Liver (tissue), 9 donors: ENCODE measurements around the gene TNC. TPM values are rescaled to one million over a fixed set of nuclear protein-coding genes. Genes with fewer than 3 reads are reported as not detected.

Experiments used
- DNase-seq: peaks from one replicate; pipeline ENCODE4 v3.0.0-alpha.2; 2017; ENCODE audit warnings: low spot score
- H3K27ac ChIP-seq, 2 donors: one replicate each; pipeline ENCODE4 v1.7.0; 2013; ENCODE audit warnings: inconsistent platforms in 2 of 2, low read length in 2 of 2, control low read depth in 1 of 2, low read depth in 1 of 2, mild to moderate bottlenecking in 1 of 2
- H3K27me3 ChIP-seq, 4 donors: one replicate each; pipeline versions ENCODE4 v1.6.1 to v1.7.0; 2013; ENCODE audit warnings: low read length in 3 of 4, inconsistent platforms in 1 of 4, mild to moderate bottlenecking in 1 of 4, moderate library complexity in 1 of 4; ENCODE audit not compliant: control insufficient read depth in 4 of 4, insufficient read depth in 4 of 4
- H3K36me3 ChIP-seq, 4 donors: one replicate each; pipeline versions ENCODE4 v1.6.1 to v1.7.0; 2013; ENCODE audit warnings: low read length in 3 of 4, mild to moderate bottlenecking in 3 of 4, low read depth in 1 of 4, moderate library complexity in 1 of 4; ENCODE audit not compliant: control insufficient read depth in 4 of 4, insufficient read depth in 3 of 4
- H3K4me1 ChIP-seq, 4 donors: one replicate each; pipeline versions ENCODE4 v1.6.1 to v1.7.0; 2013; ENCODE audit warnings: low read length in 3 of 4, mild to moderate bottlenecking in 3 of 4, moderate library complexity in 1 of 4; ENCODE audit not compliant: control insufficient read depth in 4 of 4, insufficient read depth in 4 of 4
- H3K4me3 ChIP-seq, 3 donors: one replicate each; pipeline versions ENCODE4 v1.6.1 to v1.7.0; 2013; ENCODE audit warnings: low read length in 3 of 3, control low read depth in 1 of 3, low read depth in 1 of 3, mild to moderate bottlenecking in 1 of 3
- H3K9ac ChIP-seq, 2 donors: one replicate each; pipeline ENCODE4 v1.7.0; 2013; ENCODE audit warnings: low read length in 2 of 2, mild to moderate bottlenecking in 2 of 2, moderate library complexity in 2 of 2, control low read depth in 1 of 2, low read depth in 1 of 2
- H3K9me3 ChIP-seq, 4 donors: one replicate each; pipeline versions ENCODE4 v1.6.1 to v1.7.0; 2013; ENCODE audit warnings: low read length in 3 of 4; ENCODE audit not compliant: control insufficient read depth in 4 of 4
- EGR1 ChIP-seq, 2 donors: IDR thresholded peaks; 2 replicates each; pipeline ENCODE4 v1.6.1; 2016 to 2018; ENCODE audit warnings: antibody characterized with exemption in 2 of 2, low read depth in 2 of 2
- FOXA1 ChIP-seq: IDR thresholded peaks from 2 replicates; pipeline ENCODE4 v1.6.1; 2016; ENCODE audit warnings: antibody characterized with exemption
- FOXA2 ChIP-seq: IDR thresholded peaks from 2 replicates; pipeline ENCODE4 v1.6.1; 2016; ENCODE audit warnings: antibody characterized with exemption
- GABPA ChIP-seq, 2 donors: IDR thresholded peaks in 1 of 2; conservative IDR thresholded peaks in 1 of 2; 2 replicates each; pipeline ENCODE4 v1.6.1; 2016; ENCODE audit warnings: antibody characterized with exemption in 2 of 2, mild to moderate bottlenecking in 1 of 2, moderate library complexity in 1 of 2
- HNF4A ChIP-seq, 2 donors: conservative IDR thresholded peaks; 2 replicates each; pipeline ENCODE4 v1.6.1; 2016; ENCODE audit warnings: antibody characterized with exemption in 2 of 2, mild to moderate bottlenecking in 2 of 2
- HNF4G ChIP-seq: IDR thresholded peaks from 2 replicates; pipeline ENCODE4 v1.6.1; 2016; ENCODE audit warnings: antibody characterized with exemption
- JUND ChIP-seq, 2 donors: IDR thresholded peaks; 2 replicates each; pipeline ENCODE4 v1.6.1; 2016; ENCODE audit warnings: antibody characterized with exemption in 2 of 2
- MAX ChIP-seq: IDR thresholded peaks from 2 replicates; pipeline ENCODE4 v1.6.1; 2016; ENCODE audit warnings: antibody characterized with exemption
- NR2F2 ChIP-seq: IDR thresholded peaks from 2 replicates; pipeline ENCODE4 v1.6.1; 2016; ENCODE audit warnings: antibody characterized with exemption
- RAD21 ChIP-seq, 2 donors: IDR thresholded peaks; 2 replicates each; pipeline ENCODE4 v1.6.1; 2016; ENCODE audit warnings: antibody characterized with exemption in 2 of 2, mild to moderate bottlenecking in 2 of 2
- REST ChIP-seq: IDR thresholded peaks from 2 replicates; pipeline ENCODE4 v1.6.1; 2016; ENCODE audit warnings: antibody characterized with exemption, mild to moderate bottlenecking
- RXRA ChIP-seq, 2 donors: IDR thresholded peaks; 2 replicates each; pipeline ENCODE4 v1.6.1; 2017 to 2018; ENCODE audit warnings: antibody characterized with exemption in 2 of 2, mild to moderate bottlenecking in 1 of 2
- SP1 ChIP-seq: IDR thresholded peaks from 2 replicates; pipeline ENCODE4 v1.6.1; 2018; ENCODE audit warnings: antibody characterized with exemption, mild to moderate bottlenecking
- TAF1 ChIP-seq: conservative IDR thresholded peaks from 2 replicates; pipeline ENCODE4 v1.6.1; 2016; ENCODE audit warnings: antibody characterized with exemption, mild to moderate bottlenecking
- YY1 ChIP-seq: IDR thresholded peaks from 2 replicates; pipeline ENCODE4 v1.6.1; 2016; ENCODE audit warnings: antibody characterized with exemption, mild to moderate bottlenecking
- ZBTB33 ChIP-seq: IDR thresholded peaks from 2 replicates; pipeline ENCODE4 v1.6.1; 2016; ENCODE audit warnings: antibody characterized with exemption
- WGBS: extraction: QIAGEN DNeasy Blood & Tissue Kit; methylation state at CpG from one replicate; pipeline ENCODE4 v1.1.7; 2013; 5-methylcytosine and 5-hydroxymethylcytosine counted together
- polyA plus RNA-seq, 2 donors: library from polyadenylated mRNA; stranded (reverse) in 1 of 2; unstranded in 1 of 2; fragments of 200-250 nt in 1 of 2; fragments of >200 nt in 1 of 2; fragmentation: Nextera tagmentation in 1 of 2; extraction: Ambion mirVana in 1 of 2; gene quantifications; one replicate each; pipeline versions ENCODE4 v1.2.1 to v1.2.3, GENCODE V29; 2013 to 2015
- total RNA-seq, 2 donors: library from RNA; depleted of rRNA; stranded (reverse); fragments of >200 nt; gene quantifications; one replicate each; pipeline ENCODE4 v1.2.3, GENCODE V29; 2014
- TF ChIP-seq, protein P1 (sequence below): fragments of 150-350 bp; IDR thresholded peaks from 2 replicates; pipeline ENCODE4 v1.5.1; 2017; ENCODE audit warnings: improper control_type of control experiment, low read depth, low read length; ENCODE audit not compliant: missing input control
- TF ChIP-seq, protein P2 (sequence below): IDR thresholded peaks from 2 replicates; pipeline ENCODE4 v1.6.1; 2016; ENCODE audit warnings: antibody characterized with exemption
- donor health status: healthy.
- donor health status: healthy.
- donor health status: healthy.
- donor health status: healthy.
- donor health status: healthy.

TNC gene
- total and polyA plus RNA-seq, 4 donors, result 0.19 to 6.3 (median 1.8) TPM

- Histone ChIP-seq H3K9ac (no peak overlapping the region), H3K27me3 (peaks cover 0 to 8% (median under 1%) of the 10 kb centered on the region in 4 donors), H3K4me1 (peaks cover 0 to 5% (median 2%) of the 10 kb centered on the region in 4 donors), H3K9me3 (peaks cover 0 to 5% (median 2%) of the 10 kb centered on the region in 4 donors), H3K4me3 (no peak overlapping the region), H3K36me3 (no peaks in the 10 kb centered on the region), H3K27ac (no peak overlapping the region)
- TF ChIP-seq HNF4A (conservative IDR thresholded peaks at IDR 0.05) (no peak), JUND (IDR thresholded peaks at IDR 0.05) (no peak), EGR1 (IDR thresholded peaks at IDR 0.05; ENCODE audit: low read depth in 2 of 2) (no peak), GABPA (IDR thresholded peaks at IDR 0.05 in 1 of 2, conservative IDR thresholded peaks at IDR 0.05 in 1 of 2) (no peak), MAX (no peak), HNF4G (no peak), TAF1 (no peak), FOXA1 (no peak), YY1 (no peak), REST (no peak), SP1 (no peak), ZBTB33 (no peak), FOXA2 (no peak), NR2F2 (no peak), RAD21 (IDR thresholded peaks at IDR 0.05) (no peak), RXRA (IDR thresholded peaks at IDR 0.05) (no peak)
- TF ChIP-seq, protein P1, sequence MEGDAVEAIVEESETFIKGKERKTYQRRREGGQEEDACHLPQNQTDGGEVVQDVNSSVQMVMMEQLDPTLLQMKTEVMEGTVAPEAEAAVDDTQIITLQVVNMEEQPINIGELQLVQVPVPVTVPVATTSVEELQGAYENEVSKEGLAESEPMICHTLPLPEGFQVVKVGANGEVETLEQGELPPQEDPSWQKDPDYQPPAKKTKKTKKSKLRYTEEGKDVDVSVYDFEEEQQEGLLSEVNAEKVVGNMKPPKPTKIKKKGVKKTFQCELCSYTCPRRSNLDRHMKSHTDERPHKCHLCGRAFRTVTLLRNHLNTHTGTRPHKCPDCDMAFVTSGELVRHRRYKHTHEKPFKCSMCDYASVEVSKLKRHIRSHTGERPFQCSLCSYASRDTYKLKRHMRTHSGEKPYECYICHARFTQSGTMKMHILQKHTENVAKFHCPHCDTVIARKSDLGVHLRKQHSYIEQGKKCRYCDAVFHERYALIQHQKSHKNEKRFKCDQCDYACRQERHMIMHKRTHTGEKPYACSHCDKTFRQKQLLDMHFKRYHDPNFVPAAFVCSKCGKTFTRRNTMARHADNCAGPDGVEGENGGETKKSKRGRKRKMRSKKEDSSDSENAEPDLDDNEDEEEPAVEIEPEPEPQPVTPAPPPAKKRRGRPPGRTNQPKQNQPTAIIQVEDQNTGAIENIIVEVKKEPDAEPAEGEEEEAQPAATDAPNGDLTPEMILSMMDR, result no peak
- TF ChIP-seq, protein P2, sequence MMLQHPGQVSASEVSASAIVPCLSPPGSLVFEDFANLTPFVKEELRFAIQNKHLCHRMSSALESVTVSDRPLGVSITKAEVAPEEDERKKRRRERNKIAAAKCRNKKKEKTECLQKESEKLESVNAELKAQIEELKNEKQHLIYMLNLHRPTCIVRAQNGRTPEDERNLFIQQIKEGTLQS, result no peak
- 66% methylated on average over 5 of the region's 5 CpGs for WGBS
- DNase-seq, result no peak
These were observed 5.0 kb upstream of the TNC start for GRCh38 chr9:115122937-115123336.
